HG03064 (cell line): ENCODE results near the gene LRIG1.

Experiments used
- ATAC-seq: cut with Tn5 transposase; IDR thresholded peaks from one replicate; pipeline ENCODE4 v1.9.1; 2021; ENCODE audit warnings: low read depth; ENCODE audit not compliant: unreplicated experiment

LRIG1 gene

DNA sequence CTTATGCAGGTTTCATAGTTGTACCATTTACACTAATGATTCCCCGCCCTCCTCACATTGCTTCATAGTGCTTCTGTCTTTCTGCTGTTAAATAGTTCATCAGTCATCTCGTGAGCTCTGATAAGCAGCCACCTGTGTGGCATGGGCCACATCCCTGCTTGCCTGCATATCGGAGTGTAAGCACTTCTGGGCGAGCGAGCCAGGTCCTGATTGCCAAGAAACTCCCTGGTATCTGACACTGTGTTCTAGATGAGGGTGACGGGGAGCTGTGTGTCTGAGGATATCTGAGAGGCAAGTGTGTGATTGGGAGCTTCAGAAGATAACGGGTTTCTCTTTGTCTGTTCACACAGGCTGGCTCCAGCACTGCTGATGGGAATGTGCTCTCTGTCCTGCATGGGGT, 130.6 kb downstream of the LRIG1 start:
- no peak for ATAC-seq

DNA sequence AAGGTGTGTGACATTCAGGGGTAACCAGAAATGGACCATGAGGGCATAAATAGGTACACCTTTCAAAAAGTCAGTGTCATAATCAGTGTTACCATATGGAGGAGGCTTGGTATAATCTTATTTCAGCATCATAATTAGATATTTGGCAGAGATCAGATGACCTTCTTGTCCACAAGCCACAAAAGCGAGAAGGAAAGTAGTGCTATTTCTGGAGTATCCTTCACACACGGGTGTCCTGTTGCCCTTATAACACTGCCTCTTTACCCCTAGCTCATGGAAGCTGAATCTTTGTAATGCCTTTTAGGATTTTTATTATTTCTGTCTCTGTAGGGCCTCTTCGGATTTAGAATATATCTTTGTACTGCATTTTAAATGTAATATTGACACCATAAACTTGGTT, 132.8 kb downstream of the LRIG1 start:
- ATAC-seq, result no peak

GRCh38 chr3:66366747-66367146, 134.1 kb downstream of the LRIG1 start:
- no peak for ATAC-seq

DNA sequence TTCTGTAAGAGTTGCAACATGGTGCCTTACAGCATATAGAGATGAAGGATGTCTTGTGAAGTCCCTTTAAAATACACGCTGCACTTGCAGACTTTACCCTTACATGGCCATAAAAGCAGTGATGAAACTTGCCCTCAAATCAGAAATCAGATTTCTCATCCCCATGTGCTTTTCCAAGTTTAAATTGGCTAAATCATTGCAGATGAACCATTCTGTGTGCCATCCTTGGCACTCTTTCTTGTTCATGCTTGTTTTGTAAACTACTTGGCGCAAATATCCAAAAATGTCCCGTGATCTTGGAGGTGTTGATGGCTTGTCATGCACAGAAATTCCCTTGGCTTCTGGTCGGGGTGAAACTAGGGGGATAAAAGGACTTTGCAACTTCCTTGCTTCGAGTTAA, 135.7 kb downstream of the LRIG1 start:
- ATAC-seq, result no peak

- ATAC-seq, result no peak
These were observed 137.7 kb downstream of the LRIG1 start for GRCh38 chr3:66363148-66363547.

- no peak for ATAC-seq
These were observed 138.3 kb downstream of the LRIG1 start for GRCh38 chr3:66362541-66362941.

DNA sequence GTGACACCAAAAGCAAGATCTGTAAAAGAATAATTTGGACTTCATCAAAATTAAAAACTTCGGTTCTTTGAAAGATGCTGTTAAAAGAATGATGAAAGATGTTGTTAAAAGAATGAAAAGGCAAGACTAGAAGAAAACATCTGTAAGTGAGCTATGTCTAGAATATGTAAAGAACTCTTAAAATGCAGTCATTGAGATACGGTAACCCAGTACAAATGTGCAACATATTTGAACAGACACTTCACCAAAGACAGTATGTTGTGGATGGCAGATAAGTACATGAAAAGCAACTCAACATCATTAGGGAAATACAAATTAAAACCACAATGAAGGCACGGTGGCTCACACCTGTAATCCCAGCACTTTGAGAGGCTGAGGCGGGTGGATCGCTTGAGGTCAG, 139.5 kb downstream of the LRIG1 start:
- no peak for ATAC-seq

DNA sequence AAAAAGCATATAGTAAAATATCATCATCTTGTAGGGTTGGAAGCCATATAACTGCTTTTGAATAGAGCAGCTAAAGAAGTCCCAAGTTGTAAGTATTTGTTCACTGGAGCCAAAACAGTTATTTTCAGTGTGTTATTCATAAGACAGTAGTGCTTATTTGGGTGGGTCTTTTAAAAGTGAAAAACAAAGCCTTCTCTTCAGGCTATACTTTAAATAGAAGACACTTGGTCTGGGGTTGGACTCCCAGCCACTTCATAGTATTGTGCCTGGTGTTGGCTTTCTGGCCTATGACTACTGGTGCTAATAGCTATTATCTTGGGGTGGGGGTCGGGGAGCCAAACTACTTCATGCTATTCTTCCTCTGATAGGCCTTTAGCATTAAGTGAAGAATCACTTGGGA, 144.8 kb downstream of the LRIG1 start:
- ATAC-seq, result no peak

DNA sequence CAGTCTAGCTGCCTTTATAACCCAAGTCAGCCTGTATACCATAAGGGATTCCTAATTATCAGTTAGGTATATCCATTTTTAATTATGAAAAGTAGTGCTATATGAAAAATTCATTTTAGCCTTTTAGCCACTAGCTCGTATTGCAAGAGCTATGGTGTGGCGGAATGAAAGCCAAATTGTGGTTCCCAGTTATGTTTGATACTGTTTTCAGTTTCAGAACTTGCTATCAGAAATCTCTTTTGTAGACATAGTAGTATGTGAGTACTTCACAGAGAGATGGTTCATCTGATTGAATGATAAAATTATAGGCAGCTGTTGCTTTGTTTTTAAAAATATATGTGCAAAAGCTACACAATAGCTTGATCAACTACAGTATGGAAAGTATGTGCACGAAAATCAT, 145.4 kb downstream of the LRIG1 start:
- ATAC-seq, result peak; percentile 79

DNA sequence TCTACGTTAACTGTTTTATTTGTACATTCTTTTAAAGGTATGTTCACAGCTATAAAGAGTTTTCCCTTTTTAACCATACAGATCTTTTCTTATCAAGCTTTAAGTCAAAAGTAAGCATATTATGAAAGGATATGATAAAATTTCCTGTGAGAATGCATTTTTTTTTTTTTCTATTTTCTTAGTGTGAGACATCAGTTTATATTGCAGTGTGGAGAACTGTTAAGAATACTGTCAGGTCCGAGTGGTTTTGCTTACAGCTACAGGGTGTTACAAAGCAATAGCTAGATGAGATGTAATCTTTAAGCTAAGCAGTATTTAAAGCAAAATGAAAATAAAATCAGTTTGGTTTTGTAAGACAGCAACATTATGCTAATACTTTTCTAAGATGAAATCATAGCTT, 146.8 kb downstream of the LRIG1 start:
- ATAC-seq, result no peak

- no peak for ATAC-seq
These were observed 147.3 kb downstream of the LRIG1 start for GRCh38 chr3:66353530-66353929.

- no peak for ATAC-seq
These were observed 147.8 kb downstream of the LRIG1 start for GRCh38 chr3:66353039-66353438.

DNA sequence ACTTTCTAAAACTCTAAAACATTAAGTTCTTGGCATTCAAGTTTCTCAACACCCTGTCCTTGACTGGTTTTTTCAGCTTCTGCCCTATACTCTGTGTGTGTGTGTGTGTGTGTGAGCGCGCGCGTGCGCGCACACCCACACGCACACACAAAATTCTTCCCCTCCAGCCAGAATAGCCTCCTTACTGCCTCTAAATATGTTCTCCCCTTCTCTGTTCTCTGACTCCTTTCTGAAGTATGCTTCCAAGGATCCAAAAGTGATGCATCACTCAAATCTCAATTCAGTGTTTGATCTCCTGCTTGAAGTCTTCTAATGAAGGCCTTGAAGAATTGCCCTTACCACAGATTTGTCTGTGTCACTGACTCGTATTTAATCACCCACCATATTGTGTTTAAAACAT, 150.2 kb downstream of the LRIG1 start:
- ATAC-seq, result no peak

DNA sequence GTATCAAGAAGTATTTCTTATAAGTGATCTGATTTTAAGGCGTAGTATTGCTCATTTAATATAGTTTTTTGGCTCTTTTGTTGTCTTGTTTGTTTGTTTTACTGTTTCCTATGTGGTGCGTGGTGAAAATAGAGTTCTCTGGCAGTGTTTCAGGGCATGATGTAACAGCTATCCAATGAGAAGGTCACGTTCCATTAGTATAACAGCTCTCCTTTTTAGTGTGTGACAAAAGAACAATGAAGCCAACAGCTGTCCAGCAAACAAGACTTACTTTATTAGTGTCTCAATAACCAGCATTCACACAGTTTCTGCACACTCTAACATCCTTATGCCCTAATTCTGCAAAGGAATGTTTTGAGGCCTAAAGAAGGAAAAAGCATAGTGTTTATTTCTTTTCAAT, 152.1 kb downstream of the LRIG1 start:
- ATAC-seq, result no peak

GRCh38 chr3:66344848-66345578, 155.8 kb downstream of the LRIG1 start:
- no peak for ATAC-seq

GRCh38 chr3:66344391-66344811, 156.4 kb downstream of the LRIG1 start:
- no peak for ATAC-seq

DNA sequence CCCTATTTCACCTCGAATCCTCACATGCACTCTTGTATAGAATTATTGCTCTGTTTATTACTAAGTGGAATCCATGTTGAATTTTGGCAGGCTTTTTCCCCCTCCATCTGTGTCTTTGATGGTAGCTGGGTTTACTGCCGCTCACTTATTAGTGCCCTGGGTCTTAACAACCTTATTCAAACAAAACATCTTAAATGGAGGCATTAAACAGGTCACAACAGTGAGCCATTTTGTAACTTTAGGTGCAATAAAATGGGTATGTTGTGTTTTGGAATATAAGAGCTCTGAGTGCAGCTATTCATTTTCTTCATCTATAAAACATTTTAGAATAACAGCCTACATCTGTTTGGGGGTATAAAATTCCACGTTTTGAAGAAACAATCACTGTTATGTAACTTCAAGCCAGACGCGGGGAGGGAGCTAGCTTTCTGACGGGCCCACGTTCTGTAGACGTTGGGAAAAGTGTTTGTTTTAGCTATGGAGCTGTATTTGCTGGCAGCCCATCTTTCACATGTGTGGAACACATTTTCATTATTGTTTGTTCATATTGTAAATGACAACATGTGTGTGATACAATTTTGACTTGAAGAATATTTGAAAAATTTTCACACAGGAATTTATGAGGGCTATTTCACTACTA, 158.0 kb downstream of the LRIG1 start:
- ATAC-seq, result no peak

- no peak for ATAC-seq
These were observed 161.9 kb downstream of the LRIG1 start for GRCh38 chr3:66338927-66339326.

DNA sequence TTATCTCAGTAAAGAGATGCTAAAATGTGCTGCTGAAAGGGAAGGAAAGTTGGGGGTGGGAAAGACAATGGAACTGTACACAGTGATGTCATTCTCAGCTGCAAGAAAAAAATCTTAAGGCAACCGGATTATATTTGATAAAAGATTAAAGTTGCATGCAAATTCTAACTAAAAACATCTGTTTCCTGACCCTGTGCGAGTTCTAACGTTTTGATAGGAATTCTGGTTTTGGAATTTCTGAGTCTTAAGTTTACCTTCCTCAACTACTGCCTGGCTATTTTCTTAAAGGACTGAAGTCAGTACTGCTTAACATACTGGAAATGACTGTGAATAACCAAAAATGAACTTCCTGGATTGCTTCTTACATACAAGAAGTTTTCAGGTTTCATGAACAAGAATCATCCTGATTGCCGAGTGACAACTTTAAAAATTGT, 164.5 kb downstream of the LRIG1 start:
- no peak for ATAC-seq

DNA sequence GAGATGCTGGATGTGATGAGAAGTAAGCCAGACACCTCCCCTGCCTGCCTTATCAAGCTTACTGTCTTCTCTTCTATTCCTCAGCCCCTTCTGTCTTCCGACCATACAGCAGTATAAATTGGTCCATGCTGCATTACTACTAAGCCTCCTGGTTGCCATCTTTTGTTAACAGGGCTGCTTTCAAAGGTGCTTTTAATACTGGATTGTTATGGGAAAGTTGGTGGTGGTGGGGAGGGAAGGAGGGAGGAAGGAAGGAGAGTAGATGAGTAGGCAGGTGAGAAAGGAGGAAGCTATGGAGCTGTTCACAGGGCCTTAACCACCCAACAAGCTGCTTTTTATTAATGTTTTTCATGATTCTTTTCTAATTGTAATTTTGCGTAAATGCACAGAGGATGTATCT, 165.2 kb downstream of the LRIG1 start:
- ATAC-seq, result no peak
